ENCODE data around the gene GPR152. TPM values are rescaled to one million over a fixed set of nuclear protein-coding genes. Genes with fewer than 3 reads are reported as not detected.
"Not testable (repeated sequence)": the region's sequence is repeated elsewhere in the genome, so short reads cannot be mapped to it uniquely, and the experiment has no call there.

GPR152 gene
- total RNA-seq, 2 experiments from 2014 or later, result not detected

DNA sequence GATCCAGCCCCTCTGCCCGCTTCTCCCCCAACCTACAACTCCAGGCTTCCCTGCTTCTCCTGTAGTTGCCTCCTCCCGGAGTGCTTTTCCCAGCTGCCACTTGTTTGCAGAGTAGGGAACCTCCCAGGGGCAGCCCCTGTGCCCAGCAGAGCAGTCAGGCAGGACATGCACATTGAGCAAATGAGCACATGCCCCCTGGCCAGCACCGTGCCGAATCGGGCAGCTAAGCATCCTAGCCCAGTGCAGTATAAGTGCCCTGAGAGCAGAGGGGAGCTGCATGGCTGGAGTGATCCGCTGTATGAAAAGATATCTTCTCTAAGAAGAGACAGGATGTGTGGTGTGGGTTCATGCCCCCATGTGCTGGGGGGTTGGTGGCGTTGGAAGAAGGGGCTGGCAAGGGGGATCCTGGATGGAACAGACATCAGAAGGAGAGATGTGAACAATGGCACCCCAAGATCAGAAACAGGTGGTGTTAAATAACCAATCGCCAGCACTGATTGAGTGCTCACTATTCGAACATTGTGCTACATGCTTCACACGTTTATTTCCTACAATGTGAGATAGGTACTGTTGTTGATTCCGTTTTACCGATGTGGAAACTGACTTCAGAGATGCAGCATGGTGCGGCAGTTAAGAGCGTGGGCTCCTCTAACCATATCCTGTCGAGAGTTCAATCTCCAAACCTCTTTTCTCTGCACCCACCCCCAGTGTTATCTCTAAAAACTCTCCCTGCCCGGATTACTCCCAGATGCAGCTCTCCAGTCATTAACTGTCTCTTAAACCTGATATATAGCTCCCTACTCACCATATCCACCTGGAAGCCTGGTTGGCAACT lies 31.5 kb upstream of the GPR152 start:
- H3K27me3 Mint-ChIP-seq, result peaks cover 4% of the 10 kb centered on the region

DNA sequence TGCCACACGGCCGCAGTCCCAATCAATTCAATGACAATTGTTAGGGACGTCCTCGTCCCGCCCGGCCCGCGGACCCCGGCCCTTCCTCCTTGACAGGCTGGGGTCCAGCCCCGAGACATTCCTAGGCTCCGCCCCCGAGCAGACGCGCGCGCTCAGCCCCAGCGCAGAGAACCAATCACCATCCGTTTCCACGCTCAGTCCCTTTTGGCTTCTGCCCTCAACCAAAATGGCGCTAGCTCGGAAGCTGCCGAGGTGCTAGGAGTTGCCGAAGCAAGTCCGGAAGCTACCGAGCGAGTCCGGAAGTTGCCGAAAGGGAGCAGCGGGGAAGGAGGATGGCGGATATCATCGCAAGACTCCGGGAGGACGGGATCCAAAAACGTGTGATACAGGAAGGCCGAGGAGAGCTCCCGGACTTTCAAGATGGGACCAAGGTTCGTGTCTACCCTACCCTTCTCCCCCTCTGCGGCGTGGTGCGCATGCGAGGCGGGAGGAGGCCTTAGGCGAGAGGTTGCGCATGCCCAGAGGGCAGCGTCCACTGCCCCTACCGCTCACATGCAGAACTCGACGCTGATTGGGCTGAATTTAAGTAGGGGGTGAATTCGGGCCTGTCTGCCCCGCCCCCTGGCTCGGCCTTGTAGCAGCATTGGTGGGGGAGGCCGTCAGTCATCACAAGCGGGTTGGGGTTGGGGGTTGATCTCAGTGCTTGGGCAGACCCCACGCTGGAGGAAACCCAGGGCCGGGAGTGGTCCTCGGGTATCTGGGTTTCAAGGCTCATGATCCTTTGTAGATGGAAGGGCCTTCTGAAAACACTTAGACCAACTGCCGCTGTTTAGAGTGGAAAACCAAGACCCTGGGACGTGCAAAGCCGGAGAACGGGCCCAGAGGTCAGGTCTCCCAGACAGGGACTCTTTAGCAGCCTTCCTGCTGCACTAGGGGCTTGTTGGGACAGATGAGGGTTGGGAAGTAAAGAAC lies 30.6 kb upstream of the GPR152 start, which contains the start of gene AIP:
Gene AIP (plus strand): TSS at position 200 of the 972 bp plus-strand sequence. CDS start 133 bp downstream, at position 333.
- H3K4me1 Mint-ChIP-seq, result peaks cover 54% of the 10 kb centered on the region
- H3K36me3 Mint-ChIP-seq, result peaks cover 26% of the 10 kb centered on the region
- DNase-seq (peak; percentile 99), ATAC-seq (peak; percentile 81)
- H3K27me3 Mint-ChIP-seq, result peaks cover 4% of the 10 kb centered on the region
- CTCF ChIA-PET, result interaction anchor here (0.7 to 3.6 kb wide), 9 partner anchors 10 to 81 kb away, joined by 3 to 19 read pairs (median 7); partner anchors contain the start of genes PITPNM1, PPP1CA, PTPRCAP and TMEM134
- H3K4me3 Mint-ChIP-seq, result peak within 1 kb of the TSS; percentile 80
- peak within 1 kb of the TSS; percentile 99 for H3K27ac Mint-ChIP-seq
- no peaks in the 10 kb centered on the region for H3K9me3 Mint-ChIP-seq (ENCODE audit: low read depth)

More for the DNA sequence above, 31.5 kb upstream of the GPR152 start:
- Mint-ChIP-seq H3K36me3 (peaks cover 33% of the 10 kb centered on the region), H3K27ac (peak overlapping the region; percentile 99), H3K9me3 (ENCODE audit: low read depth) (no peaks in the 10 kb centered on the region), H3K4me1 (peaks cover 62% of the 10 kb centered on the region), H3K4me3 (peak overlapping the region; percentile 80)
- CTCF ChIA-PET, result interaction anchor here (1.1 to 3.6 kb wide), 10 partner anchors 11 to 82 kb away, joined by 3 to 19 read pairs (median 6); partner anchors contain the start of genes PITPNM1, PPP1CA, PTPRCAP and TMEM134
- DNase-seq (peak; percentile 73), ATAC-seq (peak; percentile 17)

- CTCF ChIA-PET, result interaction anchor here (0.7 to 3.0 kb wide), 7 partner anchors 9 to 122 kb away, joined by 3 to 16 read pairs (median 7); partner anchors contain the start of genes PPP1CA, PTPRCAP and TMEM134
- peaks cover 19% of the 10 kb centered on the region for H3K36me3 Mint-ChIP-seq
- peaks cover 4% of the 10 kb centered on the region for H3K27me3 Mint-ChIP-seq
- H3K9me3 Mint-ChIP-seq (ENCODE audit: low read depth), result no peaks in the 10 kb centered on the region
- ATAC-seq (peak; percentile 1), DNase-seq (no peak)
- peak overlapping the region; percentile 99 for H3K27ac Mint-ChIP-seq
- peak overlapping the region; percentile 80 for H3K4me3 Mint-ChIP-seq
- H3K4me1 Mint-ChIP-seq, result peaks cover 47% of the 10 kb centered on the region
These were observed 29.8 kb upstream of the GPR152 start for GRCh38 chr11:67482275-67482826.

DNA sequence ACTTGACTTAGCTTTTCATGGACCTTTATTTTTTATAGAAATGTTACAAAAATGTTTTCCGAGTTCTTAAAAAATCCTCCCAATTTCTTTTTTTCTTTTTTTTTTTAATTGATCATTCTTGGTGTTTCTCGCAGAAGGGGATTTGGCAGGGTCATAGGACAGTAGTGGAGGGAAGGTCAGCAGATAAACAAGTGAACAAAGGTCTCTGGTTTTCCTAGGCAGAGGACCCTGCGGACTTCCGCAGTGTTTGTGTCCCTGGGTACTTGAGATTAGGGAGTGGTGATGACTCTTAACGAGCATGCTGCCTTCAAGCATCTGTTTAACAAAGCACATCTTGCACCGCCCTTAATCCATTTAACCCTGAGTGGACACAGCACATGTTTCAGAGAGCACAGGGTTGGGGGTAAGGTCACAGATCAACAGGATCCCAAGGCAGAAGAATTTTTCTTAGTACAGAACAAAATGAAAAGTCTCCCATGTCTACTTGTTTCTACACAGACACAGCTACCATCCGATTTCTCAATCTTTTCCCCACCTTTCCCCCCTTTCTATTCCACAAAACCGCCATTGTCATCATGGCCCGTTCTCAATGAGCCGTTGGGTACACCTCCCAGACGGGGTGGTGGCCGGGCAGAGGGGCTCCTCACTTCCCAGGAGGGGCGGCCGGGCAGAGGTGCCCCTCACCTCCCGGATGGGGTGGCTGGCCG lies 25.0 kb upstream of the GPR152 start:
- not testable (repeated sequence) for H3K9me3 Mint-ChIP-seq (ENCODE audit: low read depth); H3K4me1 Mint-ChIP-seq; H3K36me3 Mint-ChIP-seq; H3K27me3 Mint-ChIP-seq; ATAC-seq; H3K27ac Mint-ChIP-seq; DNase-seq; H3K4me3 Mint-ChIP-seq
- CTCF ChIA-PET, result interaction anchor here (0.7 kb wide), 1 partner anchor 1698 kb away, joined by 4 read pairs; no protein-coding TSS in a partner anchor

DNA sequence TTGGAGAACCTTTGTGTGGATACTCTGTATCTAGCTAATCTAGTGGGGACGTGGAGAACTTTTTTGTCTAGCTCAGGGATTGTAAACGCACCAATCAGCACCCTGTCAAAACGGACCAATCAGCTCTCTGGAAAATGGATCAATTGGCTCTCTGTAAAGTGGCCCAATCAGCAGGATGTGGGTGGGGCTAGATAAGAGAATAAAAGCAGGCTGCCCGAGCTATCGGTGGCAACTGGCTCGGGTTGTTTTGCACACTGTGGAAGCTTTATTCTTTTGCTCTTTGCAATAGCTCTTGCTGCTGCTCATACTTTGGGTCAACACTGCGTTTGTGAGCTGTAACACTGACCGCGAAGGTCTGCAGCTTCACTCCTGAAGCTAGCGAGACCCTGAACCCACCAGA lies 24.2 kb upstream of the GPR152 start:
- CTCF ChIA-PET; H3K4me3 Mint-ChIP-seq; H3K4me1 Mint-ChIP-seq; H3K9me3 Mint-ChIP-seq (ENCODE audit: low read depth); H3K27me3 Mint-ChIP-seq; ATAC-seq; H3K36me3 Mint-ChIP-seq; DNase-seq; H3K27ac Mint-ChIP-seq: not testable (repeated sequence)

DNA sequence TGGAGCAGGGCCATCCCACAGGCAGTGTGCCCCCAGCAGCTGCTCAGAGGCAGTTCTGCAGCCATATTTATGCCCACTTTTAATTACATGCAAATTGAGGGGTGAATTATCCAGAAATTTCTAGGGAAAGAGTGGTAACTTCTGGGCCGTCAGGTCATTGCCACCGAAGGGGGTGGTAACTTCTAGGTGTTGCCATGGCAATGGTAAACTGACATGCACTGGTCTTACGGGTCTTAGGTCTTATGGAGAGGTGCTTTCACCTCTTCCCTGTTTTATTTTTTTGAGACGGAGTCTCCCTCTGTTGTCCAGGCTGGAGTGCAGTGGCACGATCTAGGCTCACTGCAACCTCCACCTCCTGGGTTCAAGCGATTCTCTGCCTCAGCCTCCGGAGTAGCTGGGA lies 20.4 kb upstream of the GPR152 start:
- Mint-ChIP-seq H3K4me3 (no peak overlapping the region), H3K27ac (no peak overlapping the region), H3K9me3 (ENCODE audit: low read depth) (no peaks in the 10 kb centered on the region), H3K36me3 (no peaks in the 10 kb centered on the region), H3K27me3 (peaks cover 2% of the 10 kb centered on the region), H3K4me1 (peaks cover 9% of the 10 kb centered on the region)
- CTCF ChIA-PET, result interaction anchor here (2.9 kb wide), 1 partner anchor 10 kb away, joined by 10 read pairs; the partner anchor contains the start of gene AIP
- ATAC-seq (no peak), DNase-seq (no peak)

DNA sequence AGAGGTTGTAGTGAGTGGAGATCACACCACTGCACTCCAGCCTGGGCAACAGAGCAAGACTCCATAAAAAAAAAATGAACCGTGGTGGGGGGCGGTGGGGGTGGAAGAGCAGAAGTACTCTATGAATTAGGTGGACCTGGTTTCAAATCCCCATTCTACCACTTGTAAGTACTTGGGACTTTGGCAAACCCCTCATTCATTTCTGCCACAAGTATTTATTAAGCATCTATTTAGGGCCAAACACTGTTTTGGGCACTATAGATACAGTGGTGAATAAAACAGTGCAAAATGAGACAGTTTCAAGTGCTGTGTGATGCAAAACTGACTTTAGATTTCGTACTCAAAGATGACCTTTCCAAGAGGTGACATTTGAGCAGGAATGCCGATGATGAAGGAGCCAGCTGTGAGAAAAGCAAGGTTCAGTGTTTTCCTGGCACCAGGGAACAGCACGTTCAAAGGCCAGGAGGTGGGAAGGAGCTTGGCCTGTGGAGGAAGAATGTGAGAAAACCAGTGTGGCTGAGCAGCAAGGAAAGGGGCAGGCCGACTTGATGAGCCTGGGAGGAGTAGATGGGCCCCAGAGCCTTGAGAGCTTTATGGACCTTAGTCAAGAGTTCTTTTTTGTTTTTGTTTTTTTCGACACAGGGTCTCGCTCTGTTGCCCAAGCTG lies 17.9 kb upstream of the GPR152 start:
- peaks cover under 1% of the 10 kb centered on the region for H3K36me3 Mint-ChIP-seq
- no peaks in the 10 kb centered on the region for H3K9me3 Mint-ChIP-seq (ENCODE audit: low read depth)
- ATAC-seq, result no peak
- CTCF ChIA-PET, result interaction anchor here (0.8 to 2.7 kb wide), 7 partner anchors 12 to 120 kb away, joined by 3 to 19 read pairs (median 5); partner anchors contain the start of genes AIP, PITPNM1, PPP1CA and TBC1D10C
- DNase-seq, result no peak
- no peak overlapping the region for H3K27ac Mint-ChIP-seq
- H3K4me1 Mint-ChIP-seq, result peaks cover 22% of the 10 kb centered on the region
- no peaks in the 10 kb centered on the region for H3K27me3 Mint-ChIP-seq
- H3K4me3 Mint-ChIP-seq, result no peak overlapping the region

- peaks cover 27% of the 10 kb centered on the region for H3K4me1 Mint-ChIP-seq
These were observed 16.9 kb upstream of the GPR152 start for GRCh38 chr11:67469508-67469811.

DNA sequence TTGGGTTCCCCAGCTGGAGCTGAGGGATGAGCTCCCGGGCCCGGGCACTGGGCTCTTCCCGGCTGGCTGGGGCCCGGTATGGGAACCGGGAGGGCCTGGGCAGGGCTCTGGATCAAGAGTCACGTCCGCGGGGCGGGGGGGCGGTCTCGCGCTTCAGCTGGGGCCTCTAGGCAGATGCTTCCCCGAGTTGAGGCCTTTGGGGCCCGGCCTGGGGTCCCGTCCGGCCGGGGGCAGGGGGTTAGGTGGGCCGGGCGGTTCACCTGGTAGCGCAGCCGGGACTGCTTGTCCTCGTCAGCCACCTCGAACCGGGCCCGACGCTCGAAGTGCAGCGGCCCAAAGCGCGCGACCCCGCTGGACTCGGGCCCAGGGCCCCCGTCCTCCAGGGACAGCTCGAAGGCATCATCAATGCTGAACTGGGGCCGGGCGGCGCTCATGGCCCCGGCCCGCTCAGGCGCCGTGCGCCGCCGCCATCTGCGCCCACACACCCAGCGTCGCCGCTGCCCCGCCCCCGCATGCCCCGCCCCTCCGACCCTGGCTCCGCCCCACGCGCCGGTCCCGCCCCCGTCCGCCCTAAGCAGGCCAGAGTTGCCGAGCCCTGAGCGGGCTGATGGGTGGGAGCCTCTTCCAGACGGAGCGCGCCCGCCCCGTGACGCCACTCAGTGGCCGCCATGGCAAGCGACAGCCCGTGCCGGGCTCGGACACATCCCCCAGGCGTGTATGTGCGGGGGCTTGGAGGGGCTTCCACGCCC lies 16.4 kb upstream of the GPR152 start, which contains the start of gene TMEM134:
Gene TMEM134 (minus strand): TSS at position 493 of the 749 bp plus-strand sequence. CDS start 59 bp downstream, at position 434.
- Mint-ChIP-seq H3K27ac (peak within 1 kb of the TSS; percentile 82), H3K4me3 (peak within 1 kb of the TSS; percentile 83), H3K36me3 (peaks cover 1% of the 10 kb centered on the region), H3K27me3 (no peaks in the 10 kb centered on the region), H3K9me3 (ENCODE audit: low read depth) (no peaks in the 10 kb centered on the region), H3K4me1 (peaks cover 31% of the 10 kb centered on the region)
- DNase-seq (peak; percentile 95), ATAC-seq (peak; percentile 86)
- CTCF ChIA-PET, result interaction anchor here (1.0 to 3.3 kb wide), 14 partner anchors 10 to 112 kb away, joined by 3 to 21 read pairs (median 6); partner anchors contain the start of genes AIP, CDK2AP2, PPP1CA and PTPRCAP

More at GRCh38 chr11:67469508-67469811, 16.9 kb upstream of the GPR152 start:
- peak overlapping the region; percentile 83 for H3K4me3 Mint-ChIP-seq
- CTCF ChIA-PET, result interaction anchor here (0.8 to 3.3 kb wide), 11 partner anchors 10 to 119 kb away, joined by 3 to 21 read pairs (median 5); partner anchors contain the start of genes AIP, CDK2AP2, PITPNM1 and PPP1CA
- peaks cover 1% of the 10 kb centered on the region for H3K36me3 Mint-ChIP-seq
- no peaks in the 10 kb centered on the region for H3K9me3 Mint-ChIP-seq (ENCODE audit: low read depth)
- ATAC-seq, result no peak
- no peaks in the 10 kb centered on the region for H3K27me3 Mint-ChIP-seq
- peak overlapping the region; percentile 82 for H3K27ac Mint-ChIP-seq
- no peak for DNase-seq

DNA sequence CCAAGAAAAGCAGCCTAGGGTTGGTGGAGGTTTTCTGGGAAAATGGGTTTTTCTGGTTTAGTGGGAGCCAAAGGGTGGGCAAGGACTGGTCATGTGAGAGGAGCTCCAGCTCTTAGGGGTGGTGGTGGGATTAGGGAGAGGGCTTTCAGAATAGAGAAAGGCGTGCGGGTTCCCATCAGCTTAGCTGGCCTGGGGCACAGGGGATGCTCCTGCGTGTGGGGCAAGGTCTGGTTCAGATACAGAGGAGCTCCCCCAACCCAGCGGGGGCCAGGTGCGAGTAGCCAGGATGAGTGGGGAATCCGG lies 15.9 kb upstream of the GPR152 start:
- peaks cover 1% of the 10 kb centered on the region for H3K36me3 Mint-ChIP-seq

DNA sequence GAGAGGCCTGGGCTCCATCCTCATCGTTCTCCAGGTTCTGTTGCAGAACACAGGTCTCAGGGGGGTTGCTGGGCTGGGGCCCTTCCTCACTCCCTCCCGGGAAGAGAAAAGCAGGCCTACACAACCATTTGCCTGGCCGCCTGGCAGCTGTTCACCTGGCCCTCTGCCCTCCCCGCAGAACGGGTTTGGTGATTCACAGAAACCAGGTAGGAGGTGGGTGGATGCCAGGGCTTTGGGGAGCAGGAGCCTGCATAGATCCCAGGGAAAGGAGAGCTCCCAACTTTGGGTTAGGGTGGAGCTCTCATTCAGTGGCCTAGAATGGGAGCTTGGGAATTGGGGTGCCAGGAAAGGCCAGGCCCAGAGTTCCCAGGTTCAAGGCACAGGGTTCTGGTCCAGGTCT lies 15.5 kb upstream of the GPR152 start:
- no peaks in the 10 kb centered on the region for H3K27me3 Mint-ChIP-seq
- ATAC-seq (no peak), DNase-seq (no peak)
- H3K4me1 Mint-ChIP-seq, result peaks cover 31% of the 10 kb centered on the region
- CTCF ChIA-PET, result interaction anchor here (0.9 to 3.3 kb wide), 15 partner anchors 10 to 111 kb away, joined by 3 to 21 read pairs (median 6); partner anchors contain the start of genes AIP, CDK2AP2, CORO1B and PPP1CA
- H3K36me3 Mint-ChIP-seq, result peaks cover 1% of the 10 kb centered on the region
- H3K27ac Mint-ChIP-seq, result peak overlapping the region; percentile 79
- peak overlapping the region; percentile 83 for H3K4me3 Mint-ChIP-seq
- H3K9me3 Mint-ChIP-seq (ENCODE audit: low read depth), result no peaks in the 10 kb centered on the region

More for the DNA sequence above, 15.9 kb upstream of the GPR152 start:
- ATAC-seq (peak; percentile 1), DNase-seq (no peak)
- CTCF ChIA-PET, result interaction anchor here (1.0 to 3.3 kb wide), 14 partner anchors 11 to 111 kb away, joined by 3 to 21 read pairs (median 6); partner anchors contain the start of genes AIP, CDK2AP2, PPP1CA and PTPRCAP
- Mint-ChIP-seq H3K9me3 (ENCODE audit: low read depth) (no peaks in the 10 kb centered on the region), H3K27me3 (no peaks in the 10 kb centered on the region), H3K4me1 (peaks cover 31% of the 10 kb centered on the region), H3K4me3 (peak overlapping the region; percentile 83), H3K27ac (peak overlapping the region; percentile 79)

Data from activated CD8-positive, alpha-beta memory T cell treated with anti-CD3 and anti-CD28 coated beads, Interleukin-2, amount 10 ng/mL, durations not matched to agents 7 days and 5 days (primary cell).